ENCODE data around the gene CLMP.

Gene CLMP

GRCh38 chr11:123218451-123218850, 23.4 kb upstream of the CLMP start:
- DNase-seq (ENCODE audit: low read depth), result no peak
- H3K4me3 ChIP-seq (ENCODE audit: low read depth, low read length), result no peak overlapping the region
- no peak for TF ChIP-seq CTCF (IDR thresholded peaks at IDR 0.05; ENCODE audit: insufficient read depth, low read depth, low read length, missing control alignments)

GRCh38 chr11:123217897-123218296, 22.8 kb upstream of the CLMP start:
- no peak for TF ChIP-seq CTCF (IDR thresholded peaks at IDR 0.05; ENCODE audit: insufficient read depth, low read depth, low read length, missing control alignments)
- no peak for DNase-seq (ENCODE audit: low read depth)
- H3K4me3 ChIP-seq (ENCODE audit: low read depth, low read length), result no peak overlapping the region

DNA sequence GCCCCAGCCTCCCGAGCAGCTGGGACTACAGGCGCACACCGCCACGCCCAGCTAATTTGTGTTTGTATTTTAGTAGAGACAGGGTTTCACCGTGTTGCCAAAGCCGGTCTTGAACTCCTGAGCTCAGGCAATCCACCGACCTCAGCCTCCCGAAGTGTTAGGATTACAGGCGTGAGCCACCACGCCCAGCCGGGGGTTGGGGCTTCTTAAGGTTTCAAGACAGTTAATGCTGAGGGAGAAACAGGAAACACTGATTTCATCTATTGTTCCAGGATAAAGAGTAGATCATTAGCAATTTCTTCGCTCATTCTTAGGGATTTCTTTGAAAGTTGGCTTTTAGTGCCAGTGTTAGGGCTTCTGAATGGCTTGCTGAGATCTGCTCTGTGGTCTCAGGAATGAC, 21.2 kb upstream of the CLMP start:
- no peak for TF ChIP-seq CTCF (IDR thresholded peaks at IDR 0.05; ENCODE audit: insufficient read depth, low read depth, low read length, missing control alignments)
- DNase-seq (ENCODE audit: low read depth), result no peak
- no peak overlapping the region for H3K4me3 ChIP-seq (ENCODE audit: low read depth, low read length)

DNA sequence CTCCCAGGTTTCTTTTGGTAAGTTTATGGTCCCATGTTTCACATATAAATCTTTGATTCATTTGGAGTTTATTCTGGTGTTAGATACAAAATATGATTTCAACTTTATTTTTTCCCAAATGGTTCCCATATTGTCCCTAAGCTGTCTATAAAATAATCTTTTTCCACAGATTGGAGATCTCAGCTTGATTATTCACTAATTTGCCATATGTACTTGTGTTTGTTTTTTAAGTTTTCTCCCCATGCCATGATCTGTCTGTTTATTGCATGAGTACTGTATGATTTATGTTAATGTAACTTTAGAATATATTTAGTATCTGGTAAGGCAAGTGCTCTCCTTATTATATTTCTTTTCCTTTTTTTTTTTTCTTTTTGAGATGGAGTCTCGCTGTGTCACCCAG, 19.9 kb upstream of the CLMP start:
- no peak for TF ChIP-seq CTCF (IDR thresholded peaks at IDR 0.05; ENCODE audit: insufficient read depth, low read depth, low read length, missing control alignments)
- DNase-seq (ENCODE audit: low read depth), result no peak
- H3K4me3 ChIP-seq (ENCODE audit: low read depth, low read length), result no peak overlapping the region

DNA sequence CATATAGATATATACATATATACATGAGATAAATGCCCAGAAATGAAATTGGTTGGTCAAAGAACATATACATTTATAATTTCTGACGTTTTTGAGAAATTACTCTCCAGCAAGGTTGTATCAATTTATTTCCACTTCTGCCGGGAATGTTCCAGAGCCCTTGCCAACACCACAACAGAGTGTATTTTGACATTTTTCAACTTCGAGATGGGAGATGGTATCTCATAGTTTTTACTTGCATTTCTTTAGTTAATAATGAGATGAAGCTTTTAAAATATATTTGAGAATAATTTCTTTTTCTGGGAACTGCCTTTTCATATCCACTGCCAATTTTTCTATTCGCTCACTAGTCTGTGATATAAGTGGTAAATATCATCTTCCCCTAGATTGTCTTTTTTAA, 19.3 kb upstream of the CLMP start:
- no peak for TF ChIP-seq CTCF (IDR thresholded peaks at IDR 0.05; ENCODE audit: insufficient read depth, low read depth, low read length, missing control alignments)
- no peak overlapping the region for H3K4me3 ChIP-seq (ENCODE audit: low read depth, low read length)
- DNase-seq (ENCODE audit: low read depth), result no peak

- no peak for TF ChIP-seq CTCF (IDR thresholded peaks at IDR 0.05; ENCODE audit: insufficient read depth, low read depth, low read length, missing control alignments)
- H3K4me3 ChIP-seq (ENCODE audit: low read depth, low read length), result no peak overlapping the region
These were observed 18.3 kb upstream of the CLMP start for GRCh38 chr11:123213307-123213771.

DNA sequence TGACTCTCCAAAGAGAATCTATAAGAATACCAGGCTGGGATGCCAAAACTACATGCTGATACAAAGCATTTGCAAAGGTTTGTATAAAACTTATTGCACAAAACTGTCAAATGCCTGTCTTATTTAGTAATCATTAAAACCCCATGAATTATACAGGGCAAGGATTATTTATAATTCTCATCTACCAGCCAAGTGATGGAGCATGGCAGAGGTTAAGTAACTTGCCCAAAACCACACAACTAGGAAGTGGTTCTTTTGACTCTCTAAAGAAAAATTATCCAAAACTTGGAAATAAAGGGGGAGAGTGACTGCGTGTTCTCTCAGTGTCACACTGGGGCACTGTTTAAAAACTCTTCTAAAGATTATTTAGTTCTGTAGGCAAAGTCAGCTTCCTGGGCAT, 17.4 kb upstream of the CLMP start:
- H3K4me3 ChIP-seq (ENCODE audit: low read depth, low read length), result no peak overlapping the region
- DNase-seq (ENCODE audit: low read depth), result no peak
- no peak for TF ChIP-seq CTCF (IDR thresholded peaks at IDR 0.05; ENCODE audit: insufficient read depth, low read depth, low read length, missing control alignments)

More at GRCh38 chr11:123213307-123213771, 18.3 kb upstream of the CLMP start:
- no peak for DNase-seq (ENCODE audit: low read depth)
